ENCODE results near the gene RASAL2.
"Not testable (repeated sequence)": the region's sequence is repeated elsewhere in the genome, so short reads cannot be mapped to it uniquely, and the experiment has no call there.

RASAL2 gene

GRCh38 chr1:178168536-178168935 lies 74.6 kb downstream of the RASAL2 start:
- DNase-seq, result no peak

- no peak for DNase-seq
Measured at GRCh38 chr1:178169649-178170048, 75.7 kb downstream of the RASAL2 start.

GRCh38 chr1:178172939-178173338 lies 79.0 kb downstream of the RASAL2 start:
- DNase-seq, result no peak

GRCh38 chr1:178174539-178174938 lies 80.6 kb downstream of the RASAL2 start:
- no peak for DNase-seq

GRCh38 chr1:178180405-178180804 lies 86.5 kb downstream of the RASAL2 start:
- no peak for DNase-seq

- DNase-seq, result no peak
Measured at GRCh38 chr1:178183796-178184195, 89.9 kb downstream of the RASAL2 start.

GRCh38 chr1:178188306-178188705 lies 94.4 kb downstream of the RASAL2 start:
- DNase-seq, result no peak

- no peak for DNase-seq
Measured at GRCh38 chr1:178189814-178190213, 95.9 kb downstream of the RASAL2 start.

GRCh38 chr1:178190881-178191280 lies 97.0 kb downstream of the RASAL2 start:
- DNase-seq, result no peak

- no peak for DNase-seq
Measured at GRCh38 chr1:178192686-178193085, 98.8 kb downstream of the RASAL2 start.

GRCh38 chr1:178196631-178197030 lies 102.7 kb downstream of the RASAL2 start:
- no peak for DNase-seq

- DNase-seq, result not testable (repeated sequence)
Measured at GRCh38 chr1:178202095-178202494, 108.2 kb downstream of the RASAL2 start.

GRCh38 chr1:178202546-178202945 lies 108.6 kb downstream of the RASAL2 start:
- DNase-seq, result not testable (repeated sequence)

- DNase-seq, result not testable (repeated sequence)
Measured at GRCh38 chr1:178208269-178208856, 114.5 kb downstream of the RASAL2 start.

GRCh38 chr1:178209935-178210334 lies 116.0 kb downstream of the RASAL2 start:
- no peak for DNase-seq

- DNase-seq, result no peak
Measured at GRCh38 chr1:178218550-178218949, 124.6 kb downstream of the RASAL2 start.

GRCh38 chr1:178220094-178220493 lies 126.2 kb downstream of the RASAL2 start:
- no peak for DNase-seq

- DNase-seq, result no peak
Measured at GRCh38 chr1:178223289-178223688, 129.4 kb downstream of the RASAL2 start.

GRCh38 chr1:178224358-178224757 lies 130.5 kb downstream of the RASAL2 start:
- DNase-seq, result no peak

GRCh38 chr1:178230881-178231409 lies 137.0 kb downstream of the RASAL2 start:
- DNase-seq, result no peak

- DNase-seq, result no peak
Measured at GRCh38 chr1:178232108-178232507, 138.2 kb downstream of the RASAL2 start.

GRCh38 chr1:178232949-178233348 lies 139.0 kb downstream of the RASAL2 start:
- DNase-seq, result no peak

- DNase-seq, result no peak
Measured at GRCh38 chr1:178237121-178237520, 143.2 kb downstream of the RASAL2 start.

GRCh38 chr1:178238722-178239510 lies 145.0 kb downstream of the RASAL2 start:
- DNase-seq, result no peak
